ENCODE data around the gene PLS3.

The PLS3 gene

DNA sequence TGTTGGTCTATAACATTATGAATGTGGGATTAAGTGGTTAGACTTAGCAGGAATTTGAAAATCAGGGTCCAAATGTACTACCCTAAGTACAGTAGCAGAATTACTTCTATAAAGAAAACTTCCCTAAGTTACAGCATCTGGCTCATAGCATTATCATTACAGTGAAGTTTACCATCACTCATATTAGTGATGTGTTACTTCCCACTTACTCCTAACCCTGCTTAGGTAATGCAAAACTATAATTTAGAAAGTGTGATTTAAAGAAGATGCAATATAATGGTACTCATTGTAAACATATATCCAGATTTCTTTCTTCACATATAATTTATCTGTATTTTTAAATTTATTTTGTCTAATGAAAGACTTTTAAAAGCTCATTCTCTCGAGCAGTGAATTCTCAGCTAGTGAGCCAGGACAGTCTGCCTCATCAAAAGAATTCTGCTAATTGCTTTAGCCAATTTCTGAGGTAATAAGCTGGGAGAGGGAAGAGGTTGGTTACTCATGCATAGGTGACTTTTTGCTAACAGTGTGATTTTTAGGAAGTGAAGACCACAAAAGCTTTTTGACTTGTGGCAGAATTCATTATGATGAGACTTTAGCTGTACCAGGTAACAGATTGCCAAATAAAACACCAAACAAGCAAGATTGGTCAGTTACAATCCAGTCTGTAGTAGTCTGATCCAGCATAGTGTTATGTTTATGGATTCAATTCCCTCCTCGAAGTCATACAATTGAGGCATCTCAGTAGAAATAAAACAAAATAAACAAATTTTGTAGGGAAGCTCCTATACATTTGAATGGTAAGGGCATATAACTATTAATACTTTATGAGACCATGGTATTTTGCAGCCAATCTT lies 21.0 kb downstream of the PLS3 start:
- H2AFZ ChIP-seq (ENCODE audit: low read depth, low read length) = no peak overlapping the region
- H3K4me2 ChIP-seq (ENCODE audit: low read length, poor library complexity, severe bottlenecking) = no peak overlapping the region
- H3K4me3 ChIP-seq (ENCODE audit: insufficient read depth in 1 of 2, low read depth in 1 of 2, low read length in 2 of 2) = no peak overlapping the region
- no peak overlapping the region for H2BK12ac ChIP-seq (ENCODE audit: low read length in 2 of 2)
- H3K27me3 ChIP-seq (ENCODE audit: control insufficient read depth in 1 of 2, insufficient read depth in 1 of 2, low read length in 2 of 2) = peaks cover 0 to 18% of the 10 kb centered on the region in 2 experiments
- H4K91ac ChIP-seq (ENCODE audit: low read length) = no peak overlapping the region
- DNase-seq = no peak
- no peaks in the 10 kb centered on the region for H3K4me1 ChIP-seq (ENCODE audit: control insufficient read depth, insufficient read depth, low read depth, low read length)
- H3K4ac ChIP-seq (ENCODE audit: low read depth in 1 of 2, low read length in 2 of 2) = no peak overlapping the region
- no peak overlapping the region for H3K23ac ChIP-seq (ENCODE audit: low read length in 2 of 2)
- H2BK120ac ChIP-seq (ENCODE audit: low read depth, low read length) = no peak overlapping the region
- H3K27ac ChIP-seq (ENCODE audit: low read length, poor library complexity, severe bottlenecking) = peak overlapping the region; percentile 9
- H3K36me3 ChIP-seq (ENCODE audit: control insufficient read depth in 1 of 2, insufficient read depth in 2 of 2, low read depth in 1 of 2, low read length in 2 of 2) = peaks cover 0 to 3% of the 10 kb centered on the region in 2 experiments
- no peak overlapping the region for H2AK5ac ChIP-seq (ENCODE audit: low read length, severe bottlenecking)
- H3K9me3 ChIP-seq (ENCODE audit: control insufficient read depth, low read length) = no peaks in the 10 kb centered on the region
- H3K79me1 ChIP-seq (replicated peaks; ENCODE audit: low read length, poor library complexity, severe bottlenecking) = no peaks in the 10 kb centered on the region
- no peak overlapping the region for H2BK5ac ChIP-seq (ENCODE audit: low read depth, low read length, poor library complexity, severe bottlenecking)
- H4K8ac ChIP-seq (ENCODE audit: low read length) = no peak overlapping the region
- H3K18ac ChIP-seq (ENCODE audit: low read depth in 1 of 2, low read length in 2 of 2) = no peak overlapping the region
- H2BK15ac ChIP-seq (ENCODE audit: low read depth, poor library complexity, severe bottlenecking) = no peak overlapping the region
- peak overlapping the region; percentile 73 for H3K9ac ChIP-seq (ENCODE audit: low read length)
- no peak overlapping the region for H3K14ac ChIP-seq (ENCODE audit: low read length in 2 of 2)
- 67% methylated on average over 1 of the region's 2 CpGs for WGBS

DNA sequence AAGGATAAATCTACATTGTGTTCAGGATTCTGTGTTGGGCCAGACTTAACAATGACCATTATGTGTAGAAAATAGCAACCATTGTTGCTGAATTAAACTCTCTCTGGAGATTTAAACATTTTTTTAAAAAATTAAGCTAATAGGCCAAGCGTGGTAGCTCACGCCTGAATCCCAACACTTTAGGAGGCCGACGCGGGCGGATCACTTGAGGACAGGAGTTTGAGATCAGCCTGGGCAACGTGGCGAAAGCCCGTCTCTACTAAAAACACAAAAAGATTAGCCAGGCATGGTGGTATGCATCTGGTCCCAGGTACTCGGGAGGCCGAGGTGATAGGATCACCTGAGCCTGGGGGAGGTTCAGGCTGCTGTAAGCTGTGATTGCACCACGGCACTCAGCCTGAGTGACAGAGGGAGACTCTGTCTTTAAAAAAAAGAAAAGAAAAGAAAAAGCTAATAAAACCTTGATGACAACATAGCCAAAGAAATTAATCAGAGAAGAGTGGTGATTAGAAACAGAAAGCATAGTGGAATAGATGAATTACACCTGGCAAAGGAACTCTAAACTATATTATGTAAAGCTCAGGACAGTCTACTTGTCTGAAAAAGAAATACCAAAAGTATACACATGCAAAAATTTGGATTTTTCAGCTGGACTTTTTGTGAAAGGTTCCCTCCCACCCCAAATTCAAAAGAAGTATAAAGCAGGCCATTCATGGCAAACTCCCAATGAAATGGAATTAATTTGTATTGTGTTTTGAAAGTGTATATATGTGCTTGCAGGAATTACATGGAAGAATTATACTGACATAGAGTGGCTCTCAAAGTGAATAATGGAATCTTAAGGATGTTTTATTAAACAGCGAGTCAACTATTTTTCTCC lies 21.9 kb downstream of the PLS3 start:
- no peak for DNase-seq
- Histone ChIP-seq H4K8ac (ENCODE audit: low read length) (no peak overlapping the region), H3K4me3 (ENCODE audit: insufficient read depth in 1 of 2, low read depth in 1 of 2, low read length in 2 of 2) (no peak overlapping the region), H2BK120ac (ENCODE audit: low read depth, low read length) (no peak overlapping the region), H3K14ac (ENCODE audit: low read length in 2 of 2) (no peak overlapping the region), H3K4me1 (ENCODE audit: control insufficient read depth, insufficient read depth, low read depth, low read length) (no peaks in the 10 kb centered on the region), H3K9ac (ENCODE audit: low read length) (peak overlapping the region; percentile 73), H2AFZ (ENCODE audit: low read depth, low read length) (no peak overlapping the region), H3K79me1 (replicated peaks; ENCODE audit: low read length, poor library complexity, severe bottlenecking) (no peaks in the 10 kb centered on the region), H3K18ac (ENCODE audit: low read depth in 1 of 2, low read length in 2 of 2) (no peak overlapping the region), H2BK15ac (ENCODE audit: low read depth, poor library complexity, severe bottlenecking) (no peak overlapping the region), H2BK12ac (ENCODE audit: low read length in 2 of 2) (no peak overlapping the region), H3K4ac (ENCODE audit: low read depth in 1 of 2, low read length in 2 of 2) (no peak overlapping the region), H3K4me2 (ENCODE audit: low read length, poor library complexity, severe bottlenecking) (no peak overlapping the region), H4K91ac (ENCODE audit: low read length) (no peak overlapping the region), H3K27me3 (ENCODE audit: control insufficient read depth in 1 of 2, insufficient read depth in 1 of 2, low read length in 2 of 2) (peaks cover 0 to 16% of the 10 kb centered on the region in 2 experiments), H3K23ac (ENCODE audit: low read length in 2 of 2) (no peak overlapping the region), H2AK5ac (ENCODE audit: low read length, severe bottlenecking) (no peak overlapping the region), H3K9me3 (ENCODE audit: control insufficient read depth, low read length) (no peaks in the 10 kb centered on the region), H3K27ac (ENCODE audit: low read length, poor library complexity, severe bottlenecking) (peak overlapping the region; percentile 59), H2BK5ac (ENCODE audit: low read depth, low read length, poor library complexity, severe bottlenecking) (no peak overlapping the region), H3K36me3 (ENCODE audit: control insufficient read depth in 1 of 2, insufficient read depth in 2 of 2, low read depth in 1 of 2, low read length in 2 of 2) (peaks cover 0 to 2% of the 10 kb centered on the region in 2 experiments)
- 75% methylated on average over 11 of the region's 13 CpGs for WGBS

DNA sequence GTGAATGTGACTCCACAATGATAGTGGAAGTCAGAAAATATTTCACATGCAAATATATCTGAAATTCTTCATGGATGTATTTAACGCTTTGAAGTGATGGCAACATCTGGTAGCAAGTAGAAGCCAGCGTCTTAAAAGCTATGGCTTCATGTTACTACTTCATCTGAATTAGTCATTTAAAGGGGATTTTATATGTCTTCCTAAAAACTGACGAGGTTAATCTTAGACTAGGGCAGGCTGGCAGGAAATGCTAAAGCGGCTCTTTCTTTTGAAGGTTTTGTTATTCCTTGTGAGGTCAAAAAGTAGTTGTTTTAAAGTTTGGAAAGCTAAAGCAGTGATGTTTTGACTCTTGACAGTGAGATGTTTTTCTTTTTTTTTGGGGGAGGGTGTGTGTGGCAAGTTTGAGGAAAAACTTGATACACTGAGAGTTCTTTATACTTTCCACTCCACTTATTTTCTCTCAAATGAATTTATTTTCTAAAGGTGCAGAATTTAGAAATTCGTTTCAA lies 22.6 kb downstream of the PLS3 start:
- 0% methylated on average over 3 of the region's 5 CpGs for WGBS
- no peaks in the 10 kb centered on the region for H3K9me3 ChIP-seq (ENCODE audit: control insufficient read depth, low read length)
- H3K79me1 ChIP-seq (replicated peaks; ENCODE audit: low read length, poor library complexity, severe bottlenecking) = no peaks in the 10 kb centered on the region
- no peak overlapping the region for H3K4me3 ChIP-seq (ENCODE audit: insufficient read depth in 1 of 2, low read depth in 1 of 2, low read length in 2 of 2)
- no peak overlapping the region for H3K14ac ChIP-seq (ENCODE audit: low read length in 2 of 2)
- H2AFZ ChIP-seq (ENCODE audit: low read depth, low read length) = no peak overlapping the region
- no peak overlapping the region for H2BK15ac ChIP-seq (ENCODE audit: low read depth, poor library complexity, severe bottlenecking)
- peaks cover 0 to 12% of the 10 kb centered on the region in 2 experiments for H3K27me3 ChIP-seq (ENCODE audit: control insufficient read depth in 1 of 2, insufficient read depth in 1 of 2, low read length in 2 of 2)
- H3K4ac ChIP-seq (ENCODE audit: low read depth in 1 of 2, low read length in 2 of 2) = no peak overlapping the region
- H2AK5ac ChIP-seq (ENCODE audit: low read length, severe bottlenecking) = no peak overlapping the region
- no peak overlapping the region for H3K4me2 ChIP-seq (ENCODE audit: low read length, poor library complexity, severe bottlenecking)
- H3K4me1 ChIP-seq (ENCODE audit: control insufficient read depth, insufficient read depth, low read depth, low read length) = no peaks in the 10 kb centered on the region
- H2BK120ac ChIP-seq (ENCODE audit: low read depth, low read length) = no peak overlapping the region
- H3K18ac ChIP-seq (ENCODE audit: low read depth in 1 of 2, low read length in 2 of 2) = no peak overlapping the region
- peak overlapping the region; percentile 73 for H3K9ac ChIP-seq (ENCODE audit: low read length)
- H3K36me3 ChIP-seq (ENCODE audit: control insufficient read depth in 1 of 2, insufficient read depth in 2 of 2, low read depth in 1 of 2, low read length in 2 of 2) = no peaks in the 10 kb centered on the region
- H4K91ac ChIP-seq (ENCODE audit: low read length) = no peak overlapping the region
- peak; percentile 39 for DNase-seq
- H2BK5ac ChIP-seq (ENCODE audit: low read depth, low read length, poor library complexity, severe bottlenecking) = no peak overlapping the region
- H2BK12ac ChIP-seq (ENCODE audit: low read length in 2 of 2) = no peak overlapping the region
- H4K8ac ChIP-seq (ENCODE audit: low read length) = no peak overlapping the region
- H3K27ac ChIP-seq (ENCODE audit: low read length, poor library complexity, severe bottlenecking) = peak overlapping the region; percentile 20
- no peak overlapping the region for H3K23ac ChIP-seq (ENCODE audit: low read length in 2 of 2)

DNA sequence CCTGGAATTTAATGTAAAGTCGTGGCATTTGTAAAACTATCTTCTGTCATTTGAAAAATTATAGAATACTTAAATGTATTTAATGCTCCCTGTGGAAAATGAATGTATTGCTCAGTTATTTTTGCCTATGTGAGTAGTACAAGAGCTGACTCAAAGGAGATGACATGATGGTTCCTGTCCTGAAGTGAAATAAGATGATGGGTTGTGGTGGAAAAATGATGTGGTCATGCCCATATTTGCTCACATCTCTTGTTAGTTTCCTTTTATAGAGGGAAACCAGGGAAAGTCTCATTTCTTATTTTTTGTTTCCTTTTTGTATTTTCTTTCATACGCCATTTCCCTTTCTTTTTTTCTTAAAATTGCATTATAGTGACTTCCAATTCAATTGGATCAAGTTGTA lies 23.7 kb downstream of the PLS3 start:
- Histone ChIP-seq H3K27me3 (ENCODE audit: control insufficient read depth in 1 of 2, insufficient read depth in 1 of 2, low read length in 2 of 2) (peaks cover 0 to 19% of the 10 kb centered on the region in 2 experiments), H3K79me1 (replicated peaks; ENCODE audit: low read length, poor library complexity, severe bottlenecking) (no peaks in the 10 kb centered on the region), H2BK5ac (ENCODE audit: low read depth, low read length, poor library complexity, severe bottlenecking) (no peak overlapping the region), H3K23ac (ENCODE audit: low read length in 2 of 2) (no peak overlapping the region), H3K18ac (ENCODE audit: low read depth in 1 of 2, low read length in 2 of 2) (no peak overlapping the region), H4K8ac (ENCODE audit: low read length) (no peak overlapping the region), H3K4me3 (ENCODE audit: insufficient read depth in 1 of 2, low read depth in 1 of 2, low read length in 2 of 2) (no peak overlapping the region), H2AFZ (ENCODE audit: low read depth, low read length) (no peak overlapping the region), H3K4me1 (ENCODE audit: control insufficient read depth, insufficient read depth, low read depth, low read length) (no peaks in the 10 kb centered on the region), H3K4ac (ENCODE audit: low read depth in 1 of 2, low read length in 2 of 2) (no peak overlapping the region), H2AK5ac (ENCODE audit: low read length, severe bottlenecking) (no peak overlapping the region), H3K9ac (ENCODE audit: low read length) (peak overlapping the region; percentile 73), H3K4me2 (ENCODE audit: low read length, poor library complexity, severe bottlenecking) (no peak overlapping the region), H3K9me3 (ENCODE audit: control insufficient read depth, low read length) (no peaks in the 10 kb centered on the region), H4K91ac (ENCODE audit: low read length) (no peak overlapping the region), H2BK15ac (ENCODE audit: low read depth, poor library complexity, severe bottlenecking) (no peak overlapping the region), H3K14ac (ENCODE audit: low read length in 2 of 2) (no peak overlapping the region), H2BK120ac (ENCODE audit: low read depth, low read length) (no peak overlapping the region), H3K36me3 (ENCODE audit: control insufficient read depth in 1 of 2, insufficient read depth in 2 of 2, low read depth in 1 of 2, low read length in 2 of 2) (no peaks in the 10 kb centered on the region), H2BK12ac (ENCODE audit: low read length in 2 of 2) (no peak overlapping the region), H3K27ac (ENCODE audit: low read length, poor library complexity, severe bottlenecking) (no peak overlapping the region)
- peak; percentile 61 for DNase-seq
- no CpG with 5 or more reads among the region's 2 CpGs for WGBS

Data from mesenchymal stem cell (in vitro differentiated cells and primary cell).